Mesendoderm (in vitro differentiated cells): ENCODE measurements around the gene C16orf95.
A peak's percentile ranks its signal among the peaks of the same experiment; 100 is the strongest.

ENCODE experiments used
- DNase-seq: peaks from one replicate; pipeline ENCODE4 v3.0.0; 2013
- H2AK5ac ChIP-seq: 2 replicates; pipeline ENCODE4 v1.6.1; 2013; ENCODE audit warnings: low read length, inconsistent platforms
- H2BK120ac ChIP-seq: 2 replicates; pipeline ENCODE4 v1.6.1; 2013; ENCODE audit warnings: low read depth, mild to moderate bottlenecking, low read length, moderate library complexity, mixed read lengths
- H2BK15ac ChIP-seq: replicated peaks from 2 replicates; pipeline ENCODE4 v1.6.1; 2013; ENCODE audit warnings: low read depth, mild to moderate bottlenecking, moderate library complexity
- H2BK5ac ChIP-seq: 2 replicates; pipeline ENCODE4 v1.6.1; 2013; ENCODE audit warnings: low read length, inconsistent platforms
- H3K18ac ChIP-seq: 2 replicates; pipeline ENCODE4 v1.6.1; 2013; ENCODE audit warnings: mild to moderate bottlenecking, low read length, mixed read lengths
- H3K23ac ChIP-seq: one replicate; pipeline ENCODE4 v1.6.1; 2013; ENCODE audit warnings: low read length
- H3K27ac ChIP-seq: 2 replicates; pipeline ENCODE4 v1.5.1; 2013; ENCODE audit warnings: low read depth, mild to moderate bottlenecking, inconsistent platforms, low read length, moderate library complexity
- H3K27me3 ChIP-seq: 2 replicates; pipeline ENCODE4 v1.6.1; 2013; ENCODE audit warnings: low read length, control low read depth, mild to moderate bottlenecking, inconsistent platforms; ENCODE audit not compliant: insufficient read depth, poor library complexity
- H3K36me3 ChIP-seq: 2 replicates; pipeline ENCODE4 v1.6.1; 2013; ENCODE audit warnings: low read length, inconsistent platforms; ENCODE audit not compliant: control insufficient read depth, insufficient read depth
- H3K4ac ChIP-seq: one replicate; pipeline ENCODE4 v1.6.1; 2013; ENCODE audit warnings: low read depth, mild to moderate bottlenecking, low read length, moderate library complexity
- H3K4me1 ChIP-seq: 2 replicates; pipeline ENCODE4 v1.6.1; 2013; ENCODE audit warnings: low read depth, low read length, inconsistent platforms; ENCODE audit not compliant: control insufficient read depth
- H3K4me2 ChIP-seq: 2 replicates; pipeline ENCODE4 v1.6.1; 2013; ENCODE audit warnings: low read length
- H3K4me3 ChIP-seq: 2 replicates; pipeline ENCODE4 v1.5.1; 2013; ENCODE audit warnings: mild to moderate bottlenecking, low read length
- H3K56ac ChIP-seq: one replicate; pipeline ENCODE4 v1.6.1; 2013; ENCODE audit warnings: low read length
- H3K79me1 ChIP-seq: 2 replicates; pipeline ENCODE4 v1.6.1; 2013; ENCODE audit warnings: low read length, inconsistent platforms
- H3K79me2 ChIP-seq: 2 replicates; pipeline ENCODE4 v1.6.1; 2013; ENCODE audit warnings: mild to moderate bottlenecking, low read length; ENCODE audit not compliant: control insufficient read depth, insufficient read depth
- H3K9ac ChIP-seq: 2 replicates; pipeline ENCODE4 v1.6.1; 2013; ENCODE audit warnings: low read length, inconsistent platforms
- H4K5ac ChIP-seq: one replicate; pipeline ENCODE4 v1.6.1; 2013; ENCODE audit warnings: low read length
- H4K8ac ChIP-seq: one replicate; pipeline ENCODE4 v1.6.1; 2013; ENCODE audit warnings: low read depth, mild to moderate bottlenecking, control low read depth, low read length, moderate library complexity
- WGBS: extraction: QIAGEN DNeasy Blood & Tissue Kit; methylation state at CpG from one replicate; pipeline ENCODE4 v1.1.7; 2013; ENCODE audit warnings: low lambda C conversion rate, missing lambda C conversion rate; ENCODE audit not compliant: insufficient coverage; ENCODE audit errors: extremely low coverage; 5-methylcytosine and 5-hydroxymethylcytosine counted together

The C16orf95 gene

DNA sequence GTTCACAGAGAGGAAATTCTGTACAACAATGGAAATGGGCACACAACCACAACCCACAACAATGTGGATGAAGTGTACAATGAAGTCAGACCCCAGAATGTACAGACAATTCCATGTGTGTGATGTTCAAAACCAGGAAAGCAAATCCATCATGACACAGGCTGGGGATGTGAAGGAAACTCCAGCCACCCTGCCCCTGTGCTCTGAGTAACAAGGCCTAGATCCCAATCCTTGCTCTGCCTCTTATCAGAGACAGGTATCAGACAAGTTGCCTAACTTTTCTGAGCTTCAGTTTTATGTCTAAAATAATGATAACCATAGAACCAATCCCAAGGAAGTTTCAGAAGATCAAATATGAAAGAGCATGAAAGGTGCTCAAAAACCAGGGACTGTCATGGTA lies 1.8 kb upstream of the C16orf95 start:
- no peak overlapping the region for H3K27ac ChIP-seq
- peaks cover 9% of the 10 kb centered on the region for H3K79me2 ChIP-seq
- H4K5ac ChIP-seq: no peak overlapping the region
- H3K18ac ChIP-seq: no peak overlapping the region
- no peak overlapping the region for H2BK120ac ChIP-seq
- H4K8ac ChIP-seq: no peak overlapping the region
- H3K4me1 ChIP-seq: peaks cover 2% of the 10 kb centered on the region
- H3K36me3 ChIP-seq: no peaks in the 10 kb centered on the region
- H2BK15ac ChIP-seq: no peak overlapping the region
- no peak overlapping the region for H2AK5ac ChIP-seq
- H3K27me3 ChIP-seq: no peaks in the 10 kb centered on the region
- no peak overlapping the region for H3K4me3 ChIP-seq
- no peak overlapping the region for H3K9ac ChIP-seq
- no peak overlapping the region for H3K4me2 ChIP-seq
- no peak overlapping the region for H2BK5ac ChIP-seq
- peaks cover 6% of the 10 kb centered on the region for H3K79me1 ChIP-seq
- no peak overlapping the region for H3K23ac ChIP-seq
- H3K56ac ChIP-seq: no peak overlapping the region
- no peak for DNase-seq
- no peak overlapping the region for H3K4ac ChIP-seq

DNA sequence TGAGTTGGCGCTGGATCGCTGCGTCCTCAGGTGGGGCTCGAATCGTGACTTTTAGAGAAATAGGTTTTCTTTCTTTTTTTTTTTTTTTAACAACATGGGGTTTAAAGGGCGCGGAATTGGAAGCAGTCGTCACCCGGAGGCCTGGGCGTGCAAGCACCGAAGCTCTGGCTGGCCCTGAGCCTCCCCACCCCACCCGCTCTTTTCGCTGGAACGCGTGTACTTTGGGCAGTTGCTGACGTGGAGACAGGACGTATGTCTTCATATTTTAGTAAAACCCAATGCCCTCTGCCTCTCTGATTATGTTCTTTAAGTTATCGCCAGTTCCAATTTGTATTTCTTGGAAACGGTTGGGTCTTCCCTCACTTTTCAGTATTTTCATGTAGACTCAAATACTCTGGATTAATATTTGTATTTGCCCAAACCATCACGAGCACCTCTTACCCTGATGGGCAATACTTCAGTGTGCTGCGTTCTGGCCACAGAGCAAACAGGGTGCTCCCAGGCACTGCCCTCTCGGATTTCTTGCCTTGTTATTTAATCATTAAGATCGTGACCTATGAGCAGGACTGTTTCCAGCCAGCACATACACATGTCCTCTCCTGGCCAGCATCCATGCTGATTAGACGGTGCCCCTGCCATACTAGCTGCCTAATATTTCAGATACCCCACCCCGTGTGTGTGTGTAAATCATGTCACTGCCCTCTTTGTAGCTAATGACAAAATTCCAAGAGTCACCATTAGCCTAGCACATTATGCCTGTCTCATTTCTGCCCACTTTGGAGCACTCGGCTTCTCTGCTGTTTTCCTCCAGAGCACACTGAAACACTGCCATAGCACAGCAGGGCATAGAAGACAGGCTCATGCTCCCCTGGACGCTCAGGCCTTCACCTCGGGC lies 805 bp upstream of the C16orf95 start:
- no CpG with 5 or more reads among the region's 28 CpGs for WGBS

DNA sequence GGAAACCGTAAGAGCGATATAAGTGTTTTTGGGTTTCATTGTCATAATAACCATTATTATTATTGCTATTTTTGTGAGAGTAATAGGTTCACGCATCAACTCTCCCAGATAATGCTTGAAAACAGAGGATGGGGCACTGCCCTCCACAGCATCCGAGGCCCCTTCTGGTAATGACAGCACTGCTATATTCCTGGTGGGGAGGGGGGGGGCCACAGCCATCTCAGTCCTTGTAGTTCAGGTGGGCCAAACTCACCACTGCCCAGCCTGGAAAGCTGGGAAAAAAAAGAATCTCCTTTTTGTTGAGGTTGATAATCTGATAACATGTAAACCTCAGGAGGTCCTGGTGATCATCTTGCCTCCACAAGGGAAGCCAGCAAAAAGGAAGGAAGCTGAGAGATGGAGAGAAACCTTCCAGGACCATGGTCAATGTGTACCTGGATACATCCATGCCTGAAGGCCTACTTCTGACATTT lies 706 bp downstream of the C16orf95 start:
- Histone ChIP-seq H3K79me1 (peaks cover 6% of the 10 kb centered on the region), H3K9ac (no peak overlapping the region), H4K8ac (no peak overlapping the region), H3K4me3 (no peak overlapping the region), H3K18ac (no peak overlapping the region), H3K27me3 (no peaks in the 10 kb centered on the region), H3K27ac (no peak overlapping the region), H3K4ac (no peak overlapping the region), H3K23ac (no peak overlapping the region), H2AK5ac (no peak overlapping the region), H3K4me1 (peaks cover 2% of the 10 kb centered on the region), H2BK120ac (no peak overlapping the region), H3K36me3 (no peaks in the 10 kb centered on the region), H3K4me2 (no peak overlapping the region), H2BK5ac (no peak overlapping the region), H3K79me2 (peaks cover 9% of the 10 kb centered on the region), H4K5ac (no peak overlapping the region), H3K56ac (peak overlapping the region; percentile 94), H2BK15ac (no peak overlapping the region)
- DNase-seq: no peak
- WGBS: no CpG with 5 or more reads among the region's 4 CpGs

More for the DNA sequence above, 805 bp upstream of the C16orf95 start:
- H3K4me2 ChIP-seq: peak overlapping the region; percentile 87
- peaks cover 6% of the 10 kb centered on the region for H3K79me1 ChIP-seq
- peak overlapping the region; percentile 94 for H3K4ac ChIP-seq
- peak overlapping the region; percentile 96 for H3K18ac ChIP-seq
- H2BK5ac ChIP-seq: no peak overlapping the region
- no peak overlapping the region for H2BK120ac ChIP-seq
- peaks cover 9% of the 10 kb centered on the region for H3K79me2 ChIP-seq
- no peak overlapping the region for H4K5ac ChIP-seq
- peak overlapping the region; percentile 45 for H3K27ac ChIP-seq
- peak overlapping the region; percentile 37 for H3K23ac ChIP-seq
- DNase-seq: peak; percentile 61
- peak overlapping the region; percentile 92 for H4K8ac ChIP-seq
- no peaks in the 10 kb centered on the region for H3K27me3 ChIP-seq
- H3K36me3 ChIP-seq: no peaks in the 10 kb centered on the region
- peaks cover 2% of the 10 kb centered on the region for H3K4me1 ChIP-seq
- peak overlapping the region; percentile 82 for H3K9ac ChIP-seq
- peak overlapping the region; percentile 11 for H2AK5ac ChIP-seq
- peak overlapping the region; percentile 82 for H3K56ac ChIP-seq
- H3K4me3 ChIP-seq: peak overlapping the region; percentile 40
- H2BK15ac ChIP-seq: no peak overlapping the region

DNA sequence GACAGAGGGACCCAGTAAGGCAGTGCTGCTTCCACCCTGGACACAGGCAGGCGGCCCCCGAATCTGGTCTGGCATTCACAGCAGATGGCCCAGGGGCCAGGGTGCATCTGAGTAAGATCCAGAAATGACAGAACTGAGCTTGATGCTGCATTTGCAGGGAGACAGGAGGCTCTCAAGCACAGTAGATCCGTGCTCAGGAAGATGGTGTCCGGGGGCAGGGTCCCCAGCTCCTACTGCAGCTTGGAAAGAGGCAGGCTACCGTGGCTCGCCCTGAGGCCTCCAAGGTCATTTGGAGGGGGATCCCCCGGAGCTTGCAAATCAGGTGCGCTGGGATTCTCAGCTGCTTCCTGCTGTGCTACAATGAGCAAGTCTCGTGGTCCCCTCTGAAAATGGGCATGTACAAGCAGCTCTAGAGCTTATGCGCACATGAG lies 2.2 kb downstream of the C16orf95 start:
- Histone ChIP-seq H2BK5ac (no peak overlapping the region), H4K8ac (no peak overlapping the region), H3K27me3 (no peaks in the 10 kb centered on the region), H3K79me2 (peaks cover 9% of the 10 kb centered on the region), H3K9ac (no peak overlapping the region), H3K4me2 (no peak overlapping the region), H3K27ac (no peak overlapping the region), H3K56ac (no peak overlapping the region), H4K5ac (no peak overlapping the region), H3K4ac (no peak overlapping the region), H3K36me3 (no peaks in the 10 kb centered on the region), H2BK120ac (no peak overlapping the region), H3K4me1 (peaks cover 2% of the 10 kb centered on the region), H2AK5ac (no peak overlapping the region), H3K18ac (no peak overlapping the region), H2BK15ac (no peak overlapping the region), H3K79me1 (peaks cover 6% of the 10 kb centered on the region), H3K4me3 (no peak overlapping the region), H3K23ac (no peak overlapping the region)
- DNase-seq: no peak
- WGBS: no CpG with 5 or more reads among the region's 10 CpGs

DNA sequence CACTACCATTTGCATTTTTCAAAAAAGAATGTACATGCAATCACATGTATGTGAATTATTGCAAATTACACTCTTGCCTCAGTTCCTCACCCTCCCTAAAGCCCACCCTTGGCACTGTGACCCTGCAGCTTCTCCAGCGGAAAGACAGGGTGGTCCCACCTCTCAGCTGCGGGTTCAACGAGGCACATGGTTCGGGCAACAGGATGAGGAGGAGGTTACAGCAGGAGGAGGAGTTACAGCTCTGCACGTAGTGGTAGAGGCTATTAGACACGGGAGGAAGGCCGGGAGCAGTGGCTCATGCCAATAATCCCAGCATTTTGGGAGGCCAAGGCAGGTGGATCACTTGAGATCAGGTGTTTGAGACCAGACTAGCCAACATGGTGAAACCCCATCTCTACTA lies 5.2 kb downstream of the C16orf95 start:
- H3K27me3 ChIP-seq: no peaks in the 10 kb centered on the region
- no CpG with 5 or more reads among the region's 7 CpGs for WGBS
- H3K9ac ChIP-seq: no peak overlapping the region
- no peak overlapping the region for H2AK5ac ChIP-seq
- no peak overlapping the region for H3K27ac ChIP-seq
- H3K79me2 ChIP-seq: no peaks in the 10 kb centered on the region
- no peak overlapping the region for H4K5ac ChIP-seq
- H3K4me3 ChIP-seq: no peak overlapping the region
- no peaks in the 10 kb centered on the region for H3K4me1 ChIP-seq
- H2BK15ac ChIP-seq: no peak overlapping the region
- no peaks in the 10 kb centered on the region for H3K79me1 ChIP-seq
- no peak overlapping the region for H3K4me2 ChIP-seq
- H4K8ac ChIP-seq: no peak overlapping the region
- H3K56ac ChIP-seq: no peak overlapping the region
- H3K23ac ChIP-seq: no peak overlapping the region
- DNase-seq: no peak
- H3K36me3 ChIP-seq: no peaks in the 10 kb centered on the region
- H2BK120ac ChIP-seq: no peak overlapping the region
- no peak overlapping the region for H2BK5ac ChIP-seq
- no peak overlapping the region for H3K18ac ChIP-seq
- H3K4ac ChIP-seq: no peak overlapping the region
